Mesenchymal stem cell (in vitro differentiated cells and primary cell): ENCODE measurements around the gene NUDT3.
A peak's percentile ranks its signal among the peaks of the same experiment; 100 is the strongest.

Source experiments
- DNase-seq: peaks from one replicate; pipeline ENCODE4 v3.0.0-alpha.2; 2013
- H2AFZ ChIP-seq: one replicate; pipeline ENCODE4 v1.6.1; 2013; ENCODE audit warnings: low read depth, mild to moderate bottlenecking, control low read depth, inconsistent platforms, low read length, moderate library complexity
- H2AK5ac ChIP-seq: 2 replicates; pipeline ENCODE4 v1.6.1; 2013; ENCODE audit warnings: low read length, moderate library complexity, mild to moderate bottlenecking, inconsistent platforms; ENCODE audit not compliant: severe bottlenecking
- H2BK120ac ChIP-seq: one replicate; pipeline ENCODE4 v1.6.1; 2013; ENCODE audit warnings: low read depth, mild to moderate bottlenecking, inconsistent platforms, low read length, moderate library complexity
- H2BK12ac ChIP-seq, 2 experiments: one replicate each; pipeline ENCODE4 v1.6.1; 2013; ENCODE audit warnings: inconsistent platforms in 2 of 2, low read length in 2 of 2, mild to moderate bottlenecking in 2 of 2, moderate library complexity in 2 of 2, control low read depth in 1 of 2
- H2BK15ac ChIP-seq: one replicate; pipeline ENCODE4 v1.6.1; 2013; ENCODE audit warnings: mild to moderate bottlenecking, low read depth, inconsistent platforms; ENCODE audit not compliant: poor library complexity, severe bottlenecking
- H2BK5ac ChIP-seq: 2 replicates; pipeline ENCODE4 v1.6.1; 2013; ENCODE audit warnings: low read depth, mild to moderate bottlenecking, low read length, control low read depth, inconsistent platforms; ENCODE audit not compliant: poor library complexity, severe bottlenecking
- H3K14ac ChIP-seq, 2 experiments: one replicate each; pipeline ENCODE4 v1.6.1; 2013; ENCODE audit warnings: inconsistent platforms in 2 of 2, low read length in 2 of 2, control low read depth in 1 of 2, mild to moderate bottlenecking in 1 of 2, moderate library complexity in 1 of 2
- H3K18ac ChIP-seq, 2 experiments: one replicate each; pipeline ENCODE4 v1.6.1; 2013; ENCODE audit warnings: inconsistent platforms in 2 of 2, low read length in 2 of 2, control low read depth in 1 of 2, low read depth in 1 of 2, mild to moderate bottlenecking in 1 of 2
- H3K23ac ChIP-seq, 2 experiments: one replicate each; pipeline ENCODE4 v1.6.1; 2013; ENCODE audit warnings: inconsistent platforms in 2 of 2, low read length in 2 of 2, mild to moderate bottlenecking in 2 of 2, moderate library complexity in 2 of 2, control low read depth in 1 of 2
- H3K27ac ChIP-seq: 2 replicates; pipeline ENCODE4 v1.5.1; 2013; ENCODE audit warnings: mild to moderate bottlenecking, moderate library complexity, low read length, control low read depth, inconsistent platforms; ENCODE audit not compliant: poor library complexity, severe bottlenecking
- H3K27me3 ChIP-seq, 2 experiments: 2 replicates each; pipeline versions ENCODE4 v1.6.1 to v1.7.0; 2013; ENCODE audit warnings: low read length in 2 of 2, mild to moderate bottlenecking in 2 of 2, moderate library complexity in 2 of 2, control low read depth in 1 of 2, inconsistent platforms in 1 of 2; ENCODE audit not compliant: control insufficient read depth in 1 of 2, insufficient read depth in 1 of 2
- H3K36me3 ChIP-seq, 2 experiments: 2 replicates each; pipeline versions ENCODE4 v1.6.1 to v1.7.0; 2013; ENCODE audit warnings: low read length in 2 of 2, control low read depth in 1 of 2, inconsistent platforms in 1 of 2, low read depth in 1 of 2, mild to moderate bottlenecking in 1 of 2; ENCODE audit not compliant: insufficient read depth in 2 of 2, control insufficient read depth in 1 of 2
- H3K4ac ChIP-seq, 2 experiments: one replicate each; pipeline ENCODE4 v1.6.1; 2013; ENCODE audit warnings: inconsistent platforms in 2 of 2, low read length in 2 of 2, mild to moderate bottlenecking in 2 of 2, moderate library complexity in 2 of 2, control low read depth in 1 of 2, low read depth in 1 of 2
- H3K4me1 ChIP-seq: 2 replicates; pipeline ENCODE4 v1.6.1; 2013; ENCODE audit warnings: low read depth, low read length, control low read depth; ENCODE audit not compliant: control insufficient read depth, insufficient read depth
- H3K4me2 ChIP-seq: 2 replicates; pipeline ENCODE4 v1.6.1; 2013; ENCODE audit warnings: low read length, mild to moderate bottlenecking, inconsistent platforms; ENCODE audit not compliant: poor library complexity, severe bottlenecking
- H3K4me3 ChIP-seq, 2 experiments: 2 replicates each; pipeline versions ENCODE4 v1.5.1 to v1.7.0; 2013; ENCODE audit warnings: low read length in 2 of 2, mild to moderate bottlenecking in 2 of 2, control low read depth in 1 of 2, low read depth in 1 of 2; ENCODE audit not compliant: insufficient read depth in 1 of 2
- H3K79me1 ChIP-seq: replicated peaks from 2 replicates; pipeline ENCODE4 v1.6.1; 2013; ENCODE audit warnings: mild to moderate bottlenecking, control low read depth, low read length, inconsistent platforms; ENCODE audit not compliant: poor library complexity, severe bottlenecking
- H3K9ac ChIP-seq: 2 replicates; pipeline ENCODE4 v1.7.0; 2013; ENCODE audit warnings: mild to moderate bottlenecking, low read length, moderate library complexity
- H3K9me3 ChIP-seq: 2 replicates; pipeline ENCODE4 v1.7.0; 2013; ENCODE audit warnings: mild to moderate bottlenecking, low read length; ENCODE audit not compliant: control insufficient read depth
- H4K8ac ChIP-seq: one replicate; pipeline ENCODE4 v1.6.1; 2013; ENCODE audit warnings: inconsistent platforms, mild to moderate bottlenecking, low read length, moderate library complexity
- H4K91ac ChIP-seq: one replicate; pipeline ENCODE4 v1.6.1; 2013; ENCODE audit warnings: mild to moderate bottlenecking, low read length, inconsistent platforms
- WGBS: methylation state at CpG from one replicate; pipeline ENCODE4 v1.1.7; 2013; ENCODE audit warnings: mixed read lengths; 5-methylcytosine and 5-hydroxymethylcytosine counted together

Gene NUDT3

GRCh38 chr6:34300332-34300751, 92.1 kb downstream of the NUDT3 start:
- DNase-seq = no peak
- Histone ChIP-seq H2BK5ac (no peak overlapping the region), H2BK120ac (no peak overlapping the region), H2BK12ac (no peak overlapping the region), H3K36me3 (no peaks in the 10 kb centered on the region), H2AFZ (no peak overlapping the region), H4K8ac (no peak overlapping the region), H2AK5ac (no peak overlapping the region), H3K4me3 (no peak overlapping the region), H3K79me1 (peaks cover 19% of the 10 kb centered on the region), H3K27me3 (no peaks in the 10 kb centered on the region), H3K14ac (no peak overlapping the region), H4K91ac (no peak overlapping the region), H3K18ac (no peak overlapping the region), H3K4ac (no peak overlapping the region), H3K4me1 (peaks cover 5% of the 10 kb centered on the region), H3K23ac (no peak overlapping the region), H3K27ac (no peak overlapping the region), H3K4me2 (no peak overlapping the region), H3K9me3 (no peaks in the 10 kb centered on the region), H2BK15ac (no peak overlapping the region), H3K9ac (no peak overlapping the region)
- 100% methylated on average over 1 of the region's 1 CpG for WGBS

DNA sequence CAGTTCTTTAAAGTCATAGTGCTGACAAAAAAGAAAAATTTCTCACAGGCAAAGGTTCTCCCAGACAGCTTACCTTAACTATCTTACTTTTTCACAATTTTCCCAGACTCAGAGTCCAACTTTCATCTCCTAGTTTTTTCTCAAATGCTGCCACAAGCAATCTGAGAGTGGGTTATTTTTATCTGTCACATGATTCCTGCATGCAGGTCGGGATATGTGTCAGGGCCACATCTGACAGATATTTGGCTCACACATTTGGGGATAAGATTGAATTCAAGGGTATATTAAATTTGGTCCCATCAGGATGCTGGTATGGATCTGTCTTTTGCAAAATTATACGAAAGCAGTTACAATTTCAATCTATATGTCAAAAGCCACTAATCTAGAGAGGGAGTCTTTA, 93.5 kb downstream of the NUDT3 start:
- Histone ChIP-seq H3K4ac (no peak overlapping the region), H2BK15ac (no peak overlapping the region), H4K8ac (no peak overlapping the region), H3K4me1 (peaks cover 3% of the 10 kb centered on the region), H4K91ac (no peak overlapping the region), H3K14ac (no peak overlapping the region), H3K9ac (no peak overlapping the region), H3K27ac (no peak overlapping the region), H3K36me3 (peaks cover under 1 to 8% of the 10 kb centered on the region in 2 experiments), H3K27me3 (no peaks in the 10 kb centered on the region), H2BK12ac (no peak overlapping the region), H3K18ac (no peak overlapping the region), H3K79me1 (peaks cover 15% of the 10 kb centered on the region), H2BK120ac (no peak overlapping the region), H3K4me3 (no peak overlapping the region), H3K23ac (no peak overlapping the region), H2AK5ac (no peak overlapping the region), H2AFZ (no peak overlapping the region), H2BK5ac (no peak overlapping the region), H3K9me3 (no peaks in the 10 kb centered on the region), H3K4me2 (no peak overlapping the region)
- DNase-seq = no peak
- WGBS = 92% methylated on average over 1 of the region's 2 CpGs

GRCh38 chr6:34295721-34296120, 96.7 kb downstream of the NUDT3 start:
- H2BK12ac ChIP-seq = no peak overlapping the region

DNA sequence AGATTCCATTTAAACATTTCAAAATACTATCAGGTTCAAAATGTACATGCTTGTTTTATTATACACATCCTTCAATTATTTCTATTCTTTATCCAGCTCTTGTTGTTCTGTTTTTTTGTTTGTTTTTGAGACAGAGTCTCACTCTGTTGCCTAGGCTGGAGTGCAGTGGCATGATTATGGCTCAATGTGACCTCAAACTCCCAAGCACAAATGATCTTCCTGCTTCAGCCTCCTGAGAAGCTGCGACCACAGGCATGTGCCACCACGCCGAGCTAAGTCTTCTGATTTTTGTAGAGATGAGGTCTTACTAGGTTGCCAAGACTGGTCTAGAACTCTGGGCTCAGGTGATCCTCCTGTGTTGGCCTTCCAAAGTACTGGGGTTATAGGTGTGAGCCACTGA, 99.5 kb downstream of the NUDT3 start:
- no peak overlapping the region for H3K9ac ChIP-seq
- H3K18ac ChIP-seq = no peak overlapping the region
- no peak overlapping the region for H4K91ac ChIP-seq
- peaks cover 11 to 40% of the 10 kb centered on the region in 2 experiments for H3K36me3 ChIP-seq
- WGBS = 98% methylated on average over 3 of the region's 3 CpGs
- H4K8ac ChIP-seq = no peak overlapping the region
- peaks cover 3% of the 10 kb centered on the region for H3K4me1 ChIP-seq
- H2AFZ ChIP-seq = no peak overlapping the region
- H3K79me1 ChIP-seq = peaks cover 12% of the 10 kb centered on the region
- no peak overlapping the region for H3K23ac ChIP-seq
- no peak for DNase-seq
- no peak overlapping the region for H2BK5ac ChIP-seq
- H2AK5ac ChIP-seq = no peak overlapping the region
- no peak overlapping the region for H3K27ac ChIP-seq
- H2BK120ac ChIP-seq = no peak overlapping the region
- no peak overlapping the region for H3K4me3 ChIP-seq
- no peaks in the 10 kb centered on the region for H3K27me3 ChIP-seq
- no peak overlapping the region for H2BK15ac ChIP-seq
- H3K4me2 ChIP-seq = no peak overlapping the region
- H3K9me3 ChIP-seq = no peaks in the 10 kb centered on the region
- no peak overlapping the region for H3K14ac ChIP-seq
- H3K4ac ChIP-seq = no peak overlapping the region
- no peak overlapping the region for H2BK12ac ChIP-seq

More at GRCh38 chr6:34295721-34296120, 96.7 kb downstream of the NUDT3 start:
- H3K27me3 ChIP-seq = no peaks in the 10 kb centered on the region
- H4K91ac ChIP-seq = no peak overlapping the region
- no peak overlapping the region for H4K8ac ChIP-seq
- peaks cover 14% of the 10 kb centered on the region for H3K79me1 ChIP-seq
- peaks cover 11 to 31% of the 10 kb centered on the region in 2 experiments for H3K36me3 ChIP-seq
- WGBS = 56% methylated on average over 3 of the region's 3 CpGs
- no peak overlapping the region for H3K4ac ChIP-seq
- no peak overlapping the region for H3K14ac ChIP-seq
- no peak overlapping the region for H2BK15ac ChIP-seq
- H3K18ac ChIP-seq = no peak overlapping the region
- DNase-seq = peak; percentile 26
- no peaks in the 10 kb centered on the region for H3K9me3 ChIP-seq
- peak overlapping the region; percentile 38 for H3K27ac ChIP-seq
- no peak overlapping the region for H2AFZ ChIP-seq
- H2BK5ac ChIP-seq = no peak overlapping the region
- H3K23ac ChIP-seq = no peak overlapping the region
- H3K4me1 ChIP-seq = peaks cover 3% of the 10 kb centered on the region
- no peak overlapping the region for H3K9ac ChIP-seq
- no peak overlapping the region for H3K4me2 ChIP-seq
- no peak overlapping the region for H3K4me3 ChIP-seq
- H2AK5ac ChIP-seq = no peak overlapping the region
- H2BK120ac ChIP-seq = no peak overlapping the region
